HUES64 (cell line): ENCODE results near the gene ITGAX. TPM values are rescaled to one million over a fixed set of nuclear protein-coding genes. Genes with fewer than 3 reads are reported as not detected.
"Not testable (repeated sequence)": the region's sequence is repeated elsewhere in the genome, so short reads cannot be mapped to it uniquely, and the experiment has no call there.

ENCODE experiments used
- H3K27ac ChIP-seq: 2 replicates; pipeline ENCODE4 v1.7.0; 2013; ENCODE audit warnings: low read depth, low read length, inconsistent platforms
- H3K27me3 ChIP-seq: 2 replicates; pipeline ENCODE4 v1.6.1; 2013; ENCODE audit warnings: mild to moderate bottlenecking, low read length; ENCODE audit not compliant: insufficient read depth
- H3K36me3 ChIP-seq: 2 replicates; pipeline ENCODE4 v1.6.1; 2013; ENCODE audit warnings: mild to moderate bottlenecking, low read length; ENCODE audit not compliant: insufficient read depth
- H3K4me1 ChIP-seq: 2 replicates; pipeline ENCODE4 v1.6.1; 2013; ENCODE audit warnings: mild to moderate bottlenecking, low read length, moderate library complexity; ENCODE audit not compliant: insufficient read depth
- H3K4me3 ChIP-seq: 2 replicates; pipeline ENCODE4 v1.5.1; 2013; ENCODE audit warnings: mild to moderate bottlenecking, low read length, moderate library complexity
- H3K9ac ChIP-seq: 2 replicates; pipeline ENCODE4 v1.6.1; 2013; ENCODE audit warnings: mild to moderate bottlenecking, low read depth, low read length
- H3K9me3 ChIP-seq: 2 replicates; pipeline ENCODE4 v1.6.1; 2013; ENCODE audit warnings: low read depth, low read length; ENCODE audit not compliant: insufficient read depth
- WGBS: fragments of 150-250, 120-280 bp; methylation state at CpG from one replicate; pipeline ENCODE4 v1.1.7; 2013; ENCODE audit warnings: missing lambda C conversion rate; 5-methylcytosine and 5-hydroxymethylcytosine counted together
- polyA plus RNA-seq, 2 experiments: library from polyadenylated mRNA; stranded (reverse); fragments of 50-300 nt; gene quantifications; one replicate each; pipeline ENCODE4 v1.2.3, GENCODE V29; 2013

ITGAX gene
- polyA plus RNA-seq (2013, experiment 1 of 2) = 0.05 TPM
- polyA plus RNA-seq (2013, experiment 2 of 2) = 0.38 TPM

- Histone ChIP-seq H3K4me1 (no peaks in the 10 kb centered on the region), H3K36me3 (no peaks in the 10 kb centered on the region), H3K9ac (no peak within 1 kb of the TSS), H3K27ac (no peak within 1 kb of the TSS), H3K27me3 (no peaks in the 10 kb centered on the region), H3K9me3 (no peaks in the 10 kb centered on the region), H3K4me3 (no peak within 1 kb of the TSS)
- WGBS = 57% methylated on average over 10 of the region's 10 CpGs
Measured at GRCh38 chr16:31354394-31355291, at the start of gene ITGAX. Gene ITGAX, plus strand, starts transcription at chr16:31355176. Its CDS starts 79 bp downstream, at chr16:31355255.

GRCh38 chr16:31305219-31305618 is 49.8 kb upstream of the ITGAX start:
- Histone ChIP-seq H3K27ac (no peak overlapping the region), H3K4me3 (no peak overlapping the region), H3K36me3 (no peaks in the 10 kb centered on the region), H3K27me3 (no peaks in the 10 kb centered on the region), H3K9me3 (no peaks in the 10 kb centered on the region), H3K4me1 (no peaks in the 10 kb centered on the region), H3K9ac (no peak overlapping the region)

- WGBS = 94% methylated on average over 2 of the region's 3 CpGs
- H3K9ac ChIP-seq = not testable (repeated sequence)
Measured at GRCh38 chr16:31308381-31308780, 46.6 kb upstream of the ITGAX start.

GRCh38 chr16:31322500-31322899 is 32.5 kb upstream of the ITGAX start:
- Histone ChIP-seq H3K27ac (no peak overlapping the region), H3K9ac (no peak overlapping the region), H3K27me3 (no peaks in the 10 kb centered on the region), H3K4me1 (no peaks in the 10 kb centered on the region), H3K9me3 (peaks cover 9% of the 10 kb centered on the region; the same call in 1 of the 2 replicates), H3K4me3 (no peak overlapping the region), H3K36me3 (no peaks in the 10 kb centered on the region)
- 79% methylated on average over 1 of the region's 1 CpG for WGBS

More at GRCh38 chr16:31308381-31308780, 46.6 kb upstream of the ITGAX start:
- H3K27me3 ChIP-seq, H3K4me3 ChIP-seq, H3K4me1 ChIP-seq, H3K9me3 ChIP-seq, H3K36me3 ChIP-seq, H3K27ac ChIP-seq: not testable (repeated sequence)

GRCh38 chr16:31323959-31324629 is 30.9 kb upstream of the ITGAX start:
- 94% methylated on average over 10 of the region's 10 CpGs for WGBS
- no peaks in the 10 kb centered on the region for H3K36me3 ChIP-seq
- H3K4me3 ChIP-seq = no peak overlapping the region
- no peak overlapping the region for H3K27ac ChIP-seq
- H3K9ac ChIP-seq = no peak overlapping the region
- 0 out of 2 replicates have a peak, but pooled peaks cover 9% of the 10 kb centered on the region for H3K9me3 ChIP-seq
- H3K4me1 ChIP-seq = no peaks in the 10 kb centered on the region
- no peaks in the 10 kb centered on the region for H3K27me3 ChIP-seq

GRCh38 chr16:31325171-31325570 is 29.8 kb upstream of the ITGAX start:
- Histone ChIP-seq H3K4me3 (no peak overlapping the region), H3K27me3 (peaks cover 10% of the 10 kb centered on the region), H3K4me1 (no peaks in the 10 kb centered on the region), H3K9ac (no peak overlapping the region), H3K9me3 (0 out of 2 replicates have a peak, but pooled peaks cover 9% of the 10 kb centered on the region), H3K27ac (no peak overlapping the region), H3K36me3 (no peaks in the 10 kb centered on the region)
- WGBS = 81% methylated on average over 15 of the region's 16 CpGs

GRCh38 chr16:31327646-31328225 is 27.2 kb upstream of the ITGAX start:
- 52% methylated on average over 10 of the region's 10 CpGs for WGBS
- no peak overlapping the region for H3K9ac ChIP-seq
- H3K27ac ChIP-seq = no peak overlapping the region
- H3K27me3 ChIP-seq = peaks cover 32% of the 10 kb centered on the region
- no peak overlapping the region for H3K4me3 ChIP-seq
- H3K9me3 ChIP-seq = 0 out of 2 replicates have a peak, but pooled peaks cover 5% of the 10 kb centered on the region
- H3K36me3 ChIP-seq = no peaks in the 10 kb centered on the region
- H3K4me1 ChIP-seq = no peaks in the 10 kb centered on the region

- WGBS = 78% methylated on average over 12 of the region's 12 CpGs
- no peaks in the 10 kb centered on the region for H3K36me3 ChIP-seq
- H3K27me3 ChIP-seq = peaks cover 32% of the 10 kb centered on the region
Measured at GRCh38 chr16:31328322-31329052, 26.5 kb upstream of the ITGAX start.

GRCh38 chr16:31329671-31330552 is 25.1 kb upstream of the ITGAX start:
- no peaks in the 10 kb centered on the region for H3K4me1 ChIP-seq
- no peaks in the 10 kb centered on the region for H3K36me3 ChIP-seq
- H3K27ac ChIP-seq = no peak overlapping the region
- 50% methylated on average over 39 of the region's 39 CpGs for WGBS
- no peak overlapping the region; the same call in 1 of the 2 replicates for H3K4me3 ChIP-seq
- H3K9me3 ChIP-seq = 0 out of 2 replicates have a peak, but pooled peaks cover 5% of the 10 kb centered on the region
- no peak overlapping the region for H3K9ac ChIP-seq
- peaks cover 32% of the 10 kb centered on the region for H3K27me3 ChIP-seq

More at GRCh38 chr16:31328322-31329052, 26.5 kb upstream of the ITGAX start:
- 0 out of 2 replicates have a peak, but pooled peaks cover 5% of the 10 kb centered on the region for H3K9me3 ChIP-seq
- no peak overlapping the region for H3K27ac ChIP-seq
- no peak overlapping the region for H3K9ac ChIP-seq
- no peaks in the 10 kb centered on the region for H3K4me1 ChIP-seq
- no peak overlapping the region for H3K4me3 ChIP-seq

GRCh38 chr16:31330553-31330890 is 24.5 kb upstream of the ITGAX start:
- H3K9me3 ChIP-seq = 0 out of 2 replicates have a peak, but pooled peaks cover 5% of the 10 kb centered on the region
- H3K36me3 ChIP-seq = no peaks in the 10 kb centered on the region
- H3K27me3 ChIP-seq = peaks cover 32% of the 10 kb centered on the region
- H3K27ac ChIP-seq = no peak overlapping the region
- H3K9ac ChIP-seq = no peak overlapping the region
- no peak overlapping the region; the same call in 1 of the 2 replicates for H3K4me3 ChIP-seq
- WGBS = 50% methylated on average over 8 of the region's 8 CpGs
- H3K4me1 ChIP-seq = no peaks in the 10 kb centered on the region
